HL-60/S4 (cell line): ENCODE data around the gene WFDC12.
"Not testable (repeated sequence)": the region's sequence is repeated elsewhere in the genome, so short reads cannot be mapped to it uniquely, and the experiment has no call there.

ENCODE experiments used
- in situ Hi-C: fragments of 300-500 bp; cut with MboI; formaldehyde crosslinking; loops from 2 replicates; pipeline ENCODE4 v1.14.3; 2022; ENCODE audit warnings: low sequenced_read_pairs

WFDC12 gene, protein sequence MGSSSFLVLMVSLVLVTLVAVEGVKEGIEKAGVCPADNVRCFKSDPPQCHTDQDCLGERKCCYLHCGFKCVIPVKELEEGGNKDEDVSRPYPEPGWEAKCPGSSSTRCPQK

DNA sequence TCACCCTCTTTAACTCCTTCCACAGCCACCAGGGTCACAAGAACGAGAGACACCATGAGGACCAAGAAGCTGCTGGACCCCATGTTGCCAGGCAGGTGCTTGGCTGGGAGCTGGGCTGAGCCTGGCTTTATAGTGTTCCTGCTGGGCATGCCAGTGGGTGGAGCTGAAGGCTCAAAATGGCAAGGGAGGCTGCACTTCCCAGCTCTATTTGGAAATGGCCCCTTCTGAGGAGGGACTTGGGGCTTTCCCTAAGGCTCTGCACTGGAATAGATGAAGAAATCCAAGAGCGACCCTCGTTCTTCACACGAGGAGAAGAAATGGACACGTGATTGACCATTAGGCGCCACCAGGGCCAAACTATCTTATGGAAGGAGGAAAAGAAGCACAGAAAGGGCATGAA, at the start of gene WFDC12:
Gene WFDC12, minus strand, starts transcription at position 101 of the 400 bp plus-strand sequence. Its CDS starts 18 bp downstream, at position 83.
- in situ Hi-C loops = no loop called here

DNA sequence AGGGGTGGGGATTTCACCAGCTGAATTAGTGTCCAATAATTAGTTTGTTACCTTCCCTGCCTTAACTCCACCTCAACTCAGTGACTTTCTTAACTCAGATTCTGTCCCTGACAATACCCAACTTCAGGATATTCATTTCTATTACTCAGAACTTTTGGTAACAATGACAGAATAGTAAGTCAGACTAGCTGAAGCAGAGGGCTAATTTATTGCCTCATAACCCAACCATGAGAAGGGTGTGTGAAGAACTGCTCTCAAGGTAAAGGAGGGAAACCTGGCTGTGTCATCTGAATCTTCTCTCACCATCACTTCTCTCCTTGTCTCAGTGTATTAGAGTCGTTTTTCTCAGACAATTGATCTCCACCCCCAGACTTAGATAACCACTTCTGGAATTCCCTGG, 49.3 kb upstream of the WFDC12 start:
- in situ Hi-C loops = no loop called here

DNA sequence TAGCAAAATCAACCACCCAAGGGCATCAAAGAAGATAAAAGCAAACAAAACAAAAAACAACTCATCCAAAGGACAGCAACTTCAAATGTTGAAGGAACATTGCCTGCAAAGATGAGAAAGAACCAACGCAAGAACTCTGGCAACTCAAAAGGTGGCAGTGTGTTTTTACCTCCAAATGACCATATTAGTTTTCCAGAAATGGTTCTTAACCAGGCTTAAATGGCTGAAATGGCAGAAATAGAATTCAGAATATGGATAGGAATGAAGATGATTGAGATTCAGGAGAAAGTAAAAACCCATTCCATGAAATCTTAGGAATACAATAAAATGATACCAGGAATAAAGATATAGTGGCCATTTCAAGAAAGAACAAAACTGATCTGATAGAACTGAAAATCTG, 40.6 kb upstream of the WFDC12 start:
- in situ Hi-C loops = no loop called here

DNA sequence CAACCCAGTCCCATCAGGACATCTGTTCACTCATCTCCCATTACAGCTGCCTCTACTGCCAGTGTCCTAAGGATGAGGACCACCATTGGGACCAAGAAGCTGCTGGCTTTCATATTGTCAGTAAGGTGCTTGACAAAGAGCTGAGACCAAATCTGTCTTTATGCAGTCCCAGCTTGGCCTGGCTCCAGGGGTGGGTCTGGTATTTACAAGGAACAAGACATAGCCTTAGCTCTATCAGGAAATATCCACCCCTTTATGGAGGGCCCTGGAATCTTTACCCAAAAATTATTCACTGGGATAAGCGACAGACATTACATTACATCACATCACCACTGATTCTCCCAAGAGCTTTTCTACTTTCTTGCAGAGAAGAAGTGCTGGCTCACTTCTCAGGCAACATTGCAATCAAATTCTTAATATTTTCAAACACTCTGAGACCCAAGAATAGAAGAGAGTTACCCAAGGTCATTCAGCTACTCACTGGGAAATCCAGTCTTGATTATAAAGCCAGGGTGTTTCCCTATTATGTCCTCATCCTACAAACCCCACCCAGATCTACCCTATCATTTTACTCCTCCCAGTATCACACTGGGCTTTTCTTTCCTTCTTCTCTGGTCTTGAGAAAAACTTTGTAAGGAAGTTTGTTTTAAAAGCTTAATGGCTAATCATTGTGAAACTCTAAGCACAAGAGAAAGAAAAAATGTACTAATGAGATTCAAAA, 39.0 kb upstream of the WFDC12 start:
- in situ Hi-C loops = no loop called here

DNA sequence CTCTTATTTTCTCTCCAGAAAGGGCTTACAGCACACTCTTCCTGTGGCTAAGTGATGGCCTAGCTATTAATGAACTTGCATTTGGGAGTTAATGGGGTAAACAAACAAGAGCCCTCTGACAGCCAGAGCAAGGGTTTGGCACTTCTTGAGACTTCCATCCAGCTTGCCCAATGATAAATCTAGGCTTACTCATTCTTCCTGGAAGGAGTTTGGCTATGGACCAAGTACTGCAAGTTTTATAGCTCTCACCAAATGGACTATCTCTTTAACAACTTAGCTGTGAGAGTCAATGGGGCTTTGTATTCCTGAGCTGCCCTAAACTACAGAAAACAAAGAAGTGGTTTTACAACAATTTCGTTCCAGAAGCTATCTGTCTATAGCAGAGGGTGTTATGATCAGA, 33.7 kb upstream of the WFDC12 start:
- in situ Hi-C loops = no loop called here

DNA sequence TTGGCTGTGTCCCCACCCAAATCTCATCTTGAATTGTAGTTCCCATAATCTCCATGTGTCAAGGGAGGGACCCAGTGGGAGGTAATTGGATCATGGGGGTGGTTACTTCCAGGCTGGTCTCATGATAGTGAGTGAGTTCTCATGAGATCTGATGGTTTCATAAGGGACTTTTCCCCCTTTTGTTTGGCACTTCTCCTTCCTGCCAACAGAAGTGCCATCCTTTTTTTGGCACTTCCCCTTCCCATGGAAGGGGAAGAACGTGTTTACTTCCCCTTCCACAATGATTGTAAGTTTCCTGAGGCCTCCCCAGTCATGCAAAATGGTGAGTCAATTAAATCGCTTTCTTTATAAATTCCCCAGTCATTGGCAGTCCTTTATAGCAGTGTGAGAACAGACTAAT, 32.4 kb upstream of the WFDC12 start:
- in situ Hi-C loops = no loop called here

DNA sequence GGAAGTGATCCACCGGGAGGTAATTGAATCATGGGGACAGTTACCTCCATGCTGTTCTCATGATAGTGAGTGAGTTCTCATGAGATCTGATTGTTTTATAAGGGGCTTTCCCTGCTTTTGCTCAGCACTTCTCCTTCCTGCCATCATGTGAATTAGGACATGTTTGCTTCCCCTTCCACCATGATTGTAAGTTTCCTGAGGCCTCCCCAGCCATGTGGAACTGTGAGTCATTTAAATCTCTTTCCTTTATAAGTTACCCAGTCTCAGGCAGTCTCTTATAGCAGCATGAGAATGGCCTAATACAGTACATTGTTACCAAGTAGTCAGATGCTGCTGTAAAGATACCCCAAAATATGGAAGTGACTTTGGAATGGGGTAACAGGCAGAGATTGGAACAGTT, 30.5 kb upstream of the WFDC12 start:
- in situ Hi-C loops = not testable (repeated sequence)

DNA sequence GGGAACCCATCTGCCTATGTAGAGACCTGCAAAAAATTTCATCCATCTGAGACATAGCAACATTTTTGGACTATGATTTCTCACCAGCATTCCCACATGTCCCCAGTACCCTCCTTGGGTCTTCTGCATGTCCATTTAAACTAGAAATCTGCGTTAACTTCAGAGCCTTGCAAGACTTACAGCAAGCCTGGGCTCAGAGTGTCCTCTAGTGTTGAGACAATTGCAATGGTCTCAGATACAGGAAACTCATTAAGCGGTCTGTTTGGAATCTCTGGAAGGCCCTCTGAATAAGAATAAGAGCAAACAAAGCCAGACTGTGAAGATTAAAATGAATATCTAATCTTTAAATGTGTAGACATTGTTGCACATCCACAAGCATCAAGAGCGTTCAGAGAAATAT, 29.9 kb upstream of the WFDC12 start:
- in situ Hi-C loops = no loop called here

DNA sequence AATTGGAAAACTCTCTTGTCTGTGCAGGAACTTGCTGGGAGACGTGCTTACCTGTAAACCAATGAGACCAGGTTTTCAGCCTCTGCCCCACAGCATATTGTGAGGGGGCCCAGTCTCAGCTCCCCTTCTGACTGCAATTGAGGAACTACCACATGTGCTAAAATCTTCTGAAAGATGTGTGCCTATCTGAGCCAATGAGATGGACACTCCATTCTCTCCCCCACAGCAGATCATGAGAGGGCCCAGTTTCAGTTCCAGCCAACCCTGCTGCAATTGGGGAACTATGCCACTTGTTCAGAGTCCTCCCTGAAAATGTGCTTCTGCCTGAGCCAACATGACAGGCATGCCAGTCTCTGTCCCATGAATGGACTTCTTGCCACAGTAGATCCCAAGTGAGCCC, 29.5 kb upstream of the WFDC12 start:
- in situ Hi-C loops = no loop called here

DNA sequence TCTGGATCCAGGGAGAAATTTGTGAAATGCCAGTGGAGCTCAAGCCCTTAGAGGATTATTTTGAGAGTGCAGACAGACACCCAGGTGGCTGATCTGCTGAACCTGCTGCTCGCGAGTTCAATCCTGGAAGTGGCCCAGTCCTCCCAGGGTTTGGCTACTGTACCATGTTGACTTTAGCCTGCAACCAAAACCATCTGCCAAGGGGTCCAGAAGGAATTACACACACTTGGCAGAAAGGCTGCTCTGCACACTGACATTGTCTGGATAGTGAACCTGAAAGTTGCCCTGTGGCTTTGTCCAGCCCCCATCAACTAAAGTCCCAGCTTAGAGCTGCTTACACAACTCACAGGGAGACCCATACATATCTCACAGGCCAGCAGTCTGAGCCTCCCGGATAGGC, 28.9 kb upstream of the WFDC12 start:
- in situ Hi-C loops = no loop called here

DNA sequence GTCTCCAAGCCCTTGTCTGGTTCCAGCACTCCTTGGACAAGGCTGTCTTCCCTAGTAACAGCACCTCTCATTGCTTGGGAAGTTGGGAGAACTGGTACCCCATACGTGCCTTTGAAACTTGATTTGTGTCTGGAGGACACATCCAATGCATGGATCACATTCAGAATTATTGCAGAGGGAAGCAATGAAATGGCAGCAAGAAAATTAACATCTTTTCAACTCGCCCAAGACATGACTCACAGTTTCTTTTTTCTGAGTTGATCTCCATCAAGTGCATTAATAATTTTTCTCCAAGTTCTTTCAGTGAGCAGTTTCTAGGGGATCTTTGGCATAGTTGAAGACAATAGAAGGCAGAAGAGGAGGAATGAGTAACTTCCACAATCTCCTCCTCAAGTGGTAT, 28.1 kb upstream of the WFDC12 start:
- in situ Hi-C loops = no loop called here

DNA sequence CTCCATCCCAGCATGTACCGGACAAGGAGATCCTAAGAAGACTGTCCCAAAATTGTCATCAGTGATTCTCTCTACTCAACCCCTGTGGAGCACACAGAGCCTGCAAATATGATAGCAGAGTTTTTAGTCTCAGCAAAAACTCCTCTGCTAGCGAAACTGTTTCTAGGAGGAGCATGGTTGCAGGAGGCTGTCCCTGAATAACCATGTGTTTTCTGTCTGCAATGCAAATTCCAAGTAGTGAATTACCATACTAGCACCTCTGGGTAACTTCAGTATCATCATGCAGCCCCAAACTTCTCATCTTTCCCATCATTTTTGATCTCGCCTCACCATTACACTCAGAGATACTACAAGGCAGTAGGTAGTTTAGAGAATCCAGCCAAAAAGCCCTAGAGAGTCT, 24.8 kb upstream of the WFDC12 start:
- in situ Hi-C loops = no loop called here

DNA sequence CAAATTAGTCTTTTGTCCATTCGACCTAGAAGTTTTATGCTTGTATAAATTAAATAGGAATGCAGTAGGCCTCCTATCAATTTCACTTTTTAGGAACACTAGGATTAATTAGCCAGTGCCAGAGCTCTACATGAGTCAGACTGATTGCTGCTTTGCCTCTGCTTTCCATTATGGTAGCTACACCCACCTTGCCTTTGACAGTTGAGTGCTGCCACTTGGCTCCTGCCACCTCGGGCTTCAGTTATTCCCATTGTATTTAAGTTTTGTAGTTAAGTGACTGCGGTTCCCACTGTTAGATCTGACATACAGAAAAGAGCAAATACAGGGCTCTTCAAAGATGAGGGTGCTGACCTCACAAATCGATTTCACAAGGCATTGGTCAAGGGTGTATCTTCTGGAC, 16.6 kb upstream of the WFDC12 start:
- in situ Hi-C loops = no loop called here

DNA sequence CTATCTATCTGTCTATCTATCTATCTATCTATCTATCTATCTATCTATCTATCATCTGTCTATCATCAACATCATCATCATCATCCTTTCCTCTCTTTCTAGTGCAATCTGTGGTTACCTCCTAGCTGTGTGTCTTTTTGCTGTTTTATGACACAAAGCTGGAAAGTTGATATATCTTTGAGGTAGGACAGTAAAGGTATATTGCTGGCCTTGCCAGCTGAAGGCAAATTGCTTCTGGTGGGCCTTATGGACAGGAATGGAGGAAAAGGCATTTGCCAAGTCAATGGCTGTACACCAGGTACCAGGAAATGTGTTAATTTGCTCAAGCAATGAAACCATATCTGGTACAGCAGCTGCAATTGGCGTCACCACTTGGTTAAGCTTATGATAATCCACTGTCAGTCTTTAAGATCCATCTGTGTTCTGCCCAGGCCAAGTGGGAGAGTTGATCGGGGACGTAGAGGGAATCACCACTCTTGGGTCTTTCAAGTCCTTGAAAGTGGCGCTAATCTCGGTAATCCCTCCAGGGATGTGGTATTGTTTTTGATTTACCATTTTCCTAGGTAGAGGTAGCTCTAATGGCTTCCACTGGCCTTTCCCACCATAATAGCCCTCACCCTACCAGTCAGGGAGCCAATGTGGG, 15.6 kb upstream of the WFDC12 start:
- in situ Hi-C loops = not testable (repeated sequence)

DNA sequence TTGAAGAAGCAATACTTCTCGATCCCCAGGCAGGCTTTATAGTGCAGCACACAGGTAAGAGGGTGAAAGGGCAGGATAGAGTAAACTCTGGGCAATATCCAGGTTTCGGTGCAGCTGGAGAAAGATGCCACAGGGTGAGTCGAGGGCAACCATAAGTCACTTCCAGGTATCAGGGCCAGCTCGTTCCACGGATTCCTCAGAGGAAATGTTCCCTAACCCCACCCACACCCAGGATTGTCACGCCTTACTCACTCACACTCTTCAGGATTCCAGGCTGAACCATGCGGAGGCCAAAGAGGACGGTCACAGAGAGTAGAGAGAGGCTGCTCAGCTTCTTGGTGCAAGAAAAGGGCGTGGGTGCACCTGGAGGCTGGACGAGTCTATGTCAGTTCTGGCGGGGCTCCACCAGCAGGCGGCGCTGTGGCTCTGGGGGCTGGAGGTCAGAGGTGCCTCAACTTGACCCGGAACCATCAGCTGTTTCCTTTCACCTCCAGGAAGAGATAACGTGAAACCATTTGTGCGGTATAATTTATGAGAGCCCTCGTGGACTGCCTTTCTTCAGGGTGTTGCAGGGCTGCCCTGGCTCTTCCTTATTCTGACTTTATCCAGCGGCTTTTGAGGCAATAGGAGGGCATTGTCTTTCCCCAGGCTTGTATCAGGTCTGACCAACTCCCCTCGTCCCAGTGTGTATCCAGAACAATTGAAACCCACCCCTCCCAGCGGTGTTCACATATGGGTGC, 14.5 kb upstream of the WFDC12 start:
- in situ Hi-C loops = no loop called here

DNA sequence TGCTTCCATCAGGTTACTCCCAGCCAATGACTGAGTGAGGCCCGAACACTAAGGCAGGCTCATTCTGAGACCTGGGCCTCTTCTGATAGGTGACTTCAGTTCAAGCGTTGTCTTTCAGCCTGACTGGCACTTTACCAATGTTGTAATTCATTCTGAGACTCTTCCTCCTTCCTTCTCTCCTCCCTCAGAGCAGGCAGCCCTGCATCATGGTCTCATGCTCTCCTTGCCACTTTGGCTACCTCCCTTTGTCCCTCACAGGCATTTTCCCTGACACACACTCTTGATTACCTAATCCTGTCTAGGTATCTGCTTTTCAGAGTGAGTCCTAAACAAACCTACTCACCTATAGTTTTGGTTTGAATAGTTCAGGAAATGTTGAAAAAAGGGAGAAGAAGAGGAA, 12.6 kb upstream of the WFDC12 start:
- in situ Hi-C loops = no loop called here

DNA sequence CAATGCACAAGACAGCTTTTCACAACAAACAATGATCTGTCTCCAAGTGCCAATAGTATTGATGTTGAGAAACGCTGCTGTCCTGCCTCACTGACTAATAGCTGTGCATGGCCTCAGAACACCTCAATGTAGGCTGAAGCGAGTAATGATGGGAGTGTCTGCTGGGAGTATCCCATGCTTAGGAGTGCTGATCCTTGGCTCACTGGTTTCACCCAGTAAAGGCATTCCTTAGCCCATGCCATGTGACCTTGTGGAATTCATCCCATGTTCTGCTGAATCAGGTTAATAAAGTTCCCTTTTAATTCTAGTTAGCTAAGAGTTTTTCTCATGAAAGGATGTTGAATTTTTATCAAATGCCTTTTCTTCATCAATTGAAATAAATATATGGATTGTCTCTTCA, 3.8 kb upstream of the WFDC12 start:
- in situ Hi-C loops = no loop called here

DNA sequence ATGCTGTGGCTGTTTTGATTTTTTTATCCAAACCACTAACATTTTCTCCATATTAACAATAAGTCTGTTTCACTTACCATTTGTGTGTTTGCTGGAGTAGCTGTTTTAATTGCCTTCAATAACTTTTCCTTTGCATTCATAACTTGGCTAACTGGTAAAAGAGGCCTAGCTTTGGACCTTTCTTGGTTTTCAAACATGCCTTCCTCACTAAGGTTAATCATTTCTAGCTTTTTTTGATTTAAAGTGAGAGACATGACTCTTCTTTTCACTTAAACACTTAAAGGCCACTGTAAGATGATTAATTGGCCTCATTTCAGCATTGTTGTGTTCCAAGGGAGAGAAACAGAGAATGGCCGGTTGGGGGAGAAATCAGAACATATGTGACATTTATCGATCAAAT, 2.9 kb downstream of the WFDC12 start:
- in situ Hi-C loops = no loop called here

DNA sequence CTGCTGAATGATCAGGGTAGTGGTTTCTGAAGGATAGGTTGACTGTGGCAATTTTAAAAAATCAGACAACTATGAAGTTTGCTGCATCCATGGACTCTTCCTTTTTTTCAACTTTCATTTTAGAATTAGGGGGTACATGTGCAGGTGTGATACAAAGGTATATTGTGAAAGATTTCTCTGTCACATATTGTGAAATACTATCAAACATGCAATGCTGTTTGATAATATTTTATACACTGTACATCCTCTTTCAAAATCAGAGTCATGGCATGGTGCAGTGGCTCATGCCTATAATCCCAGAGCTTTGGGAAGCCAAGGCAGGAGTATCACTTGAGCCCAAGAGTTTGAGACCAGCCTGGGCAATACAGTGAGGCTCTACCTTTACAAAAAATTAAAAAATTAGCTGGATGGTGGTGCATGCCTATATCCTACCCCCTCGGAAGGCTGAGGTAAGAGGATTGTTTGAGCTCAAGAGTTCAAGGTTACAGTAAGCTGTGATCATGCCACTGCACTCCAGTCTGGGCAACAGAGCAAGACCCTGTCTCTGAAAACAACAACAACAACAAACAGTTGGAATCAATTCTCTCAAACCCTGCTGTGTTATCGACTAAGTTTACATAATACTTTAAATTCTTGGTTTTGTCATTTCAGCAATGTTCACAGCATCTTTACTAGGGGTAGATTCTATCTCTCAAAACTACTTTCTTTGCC, 4.6 kb downstream of the WFDC12 start:
- in situ Hi-C loops = no loop called here

DNA sequence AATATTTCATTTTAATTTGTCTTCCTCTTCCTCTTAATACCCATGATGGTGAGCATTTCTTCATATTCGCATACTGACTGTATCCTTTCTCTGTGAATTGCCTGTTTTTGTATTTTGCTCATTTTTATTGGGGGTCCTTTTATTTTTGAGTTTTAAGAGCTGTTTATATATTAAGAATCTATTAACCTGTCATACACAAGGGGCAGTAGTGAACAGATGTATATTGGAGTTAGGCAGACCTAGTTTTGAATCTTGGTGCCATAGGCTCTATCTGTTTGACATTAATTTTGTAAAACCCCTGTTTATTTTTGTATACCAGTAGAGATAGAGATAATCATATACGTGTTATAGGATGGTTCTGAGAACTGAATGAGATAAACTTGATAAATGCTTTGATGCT, 6.2 kb downstream of the WFDC12 start:
- in situ Hi-C loops = no loop called here

DNA sequence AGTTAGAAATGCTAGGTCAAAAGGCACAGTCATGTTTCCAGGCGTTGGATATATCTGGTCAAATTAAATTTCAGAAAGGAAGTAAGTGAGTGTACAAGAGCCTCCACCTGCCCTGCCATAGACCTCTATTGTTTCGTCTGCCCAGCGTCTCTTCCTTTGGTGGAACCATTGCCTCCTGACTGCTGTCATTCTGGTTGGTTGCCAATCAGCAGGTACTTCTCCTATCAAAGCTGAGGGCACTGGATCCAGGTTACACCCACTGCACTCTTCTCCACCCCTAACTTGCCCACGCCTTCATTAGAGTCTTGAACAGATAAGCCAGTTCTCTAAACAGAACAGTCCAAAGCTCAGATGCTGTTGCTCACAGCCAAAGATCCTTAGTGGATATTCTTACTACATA, 6.7 kb downstream of the WFDC12 start:
- in situ Hi-C loops = no loop called here
